ENCODE results near the gene CCDC43. TPM values are rescaled to one million over a fixed set of nuclear protein-coding genes. Genes with fewer than 3 reads are reported as not detected.

CCDC43 gene
- total and polyA plus RNA-seq, 8 donors, result 6.7 to 9.9 (median 9.0) TPM

- intact Hi-C loops (cut with DNase I), result no loop called here
- H3K4me3 ChIP-seq, result no peak overlapping the region
- H3K27me3 ChIP-seq, result peaks cover 0 to 3% (median 0%) of the 10 kb centered on the region in 4 donors
- H3K36me3 ChIP-seq, result no peaks in the 10 kb centered on the region
- no peak for ATAC-seq
- no peak for DNase-seq
- H3K9me3 ChIP-seq, result no peaks in the 10 kb centered on the region
- no peaks in the 10 kb centered on the region for H3K4me1 ChIP-seq
- no peak overlapping the region for H3K27ac ChIP-seq
- no peak for FAIRE-seq
- no peak for TF ChIP-seq CTCF (IDR thresholded peaks at IDR 0.05)
- WGBS, 2 donors, result 42 to 62% methylated on average over 2 of the region's 2 CpGs
These were observed 40.6 kb downstream of the CCDC43 start for GRCh38 chr17:44648963-44649362.

DNA sequence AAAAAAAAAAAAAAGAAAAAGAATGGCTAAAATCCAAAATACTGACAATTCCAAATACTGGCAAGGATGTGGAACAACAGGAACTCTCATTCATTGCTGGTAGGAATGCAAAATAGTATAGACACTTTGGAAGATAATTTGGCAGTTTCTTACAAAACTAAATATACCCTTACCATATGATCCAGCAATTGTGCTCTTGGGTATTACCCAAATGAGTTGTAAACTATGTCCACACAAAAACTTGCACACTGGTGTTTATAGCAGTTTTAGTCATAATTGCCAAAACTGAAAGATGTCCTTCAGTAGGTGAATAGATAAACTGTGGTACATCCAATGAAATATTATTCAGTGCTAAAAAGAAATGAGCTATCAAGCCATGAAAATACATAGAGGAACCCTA is 41.8 kb downstream of the CCDC43 start:
- ATAC-seq (no peak), DNase-seq (no peak), FAIRE-seq (no peak)
- no peak for TF ChIP-seq CTCF (IDR thresholded peaks at IDR 0.05)
- intact Hi-C loops (cut with DNase I), result no loop called here
- Histone ChIP-seq H3K9me3 (no peaks in the 10 kb centered on the region), H3K36me3 (no peaks in the 10 kb centered on the region), H3K4me1 (no peaks in the 10 kb centered on the region), H3K27ac (no peak overlapping the region), H3K27me3 (no peaks in the 10 kb centered on the region), H3K4me3 (no peak overlapping the region)

DNA sequence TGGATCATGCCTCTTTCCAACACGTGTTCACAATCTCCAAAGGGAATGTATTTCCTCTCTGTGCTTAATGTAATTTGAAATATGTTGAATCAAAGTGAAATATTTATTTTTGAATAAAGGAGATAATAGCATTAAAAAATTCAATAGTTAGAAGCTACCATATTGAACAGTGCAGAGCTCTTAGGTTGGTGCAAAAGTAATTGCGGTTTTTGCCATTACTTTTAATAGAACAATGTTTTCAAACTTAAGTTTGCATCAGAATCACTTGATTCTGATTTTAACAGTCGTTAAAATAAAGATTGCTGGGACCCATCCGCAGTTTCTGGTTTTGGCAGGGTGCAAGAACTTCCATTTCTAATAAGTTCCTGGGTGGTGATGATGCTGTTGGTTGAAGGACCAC is 43.3 kb downstream of the CCDC43 start:
- intact Hi-C loops (cut with DNase I), result no loop called here
- TF ChIP-seq CTCF (IDR thresholded peaks at IDR 0.05), result no peak
- Histone ChIP-seq H3K27ac (no peak overlapping the region), H3K27me3 (no peaks in the 10 kb centered on the region), H3K36me3 (no peaks in the 10 kb centered on the region), H3K4me1 (no peaks in the 10 kb centered on the region), H3K4me3 (no peak overlapping the region), H3K9me3 (no peaks in the 10 kb centered on the region)
- ATAC-seq (no peak), FAIRE-seq (no peak), DNase-seq (no peak)
- 64 to 74% methylated on average over 4 of the region's 4 CpGs for WGBS, 2 donors

DNA sequence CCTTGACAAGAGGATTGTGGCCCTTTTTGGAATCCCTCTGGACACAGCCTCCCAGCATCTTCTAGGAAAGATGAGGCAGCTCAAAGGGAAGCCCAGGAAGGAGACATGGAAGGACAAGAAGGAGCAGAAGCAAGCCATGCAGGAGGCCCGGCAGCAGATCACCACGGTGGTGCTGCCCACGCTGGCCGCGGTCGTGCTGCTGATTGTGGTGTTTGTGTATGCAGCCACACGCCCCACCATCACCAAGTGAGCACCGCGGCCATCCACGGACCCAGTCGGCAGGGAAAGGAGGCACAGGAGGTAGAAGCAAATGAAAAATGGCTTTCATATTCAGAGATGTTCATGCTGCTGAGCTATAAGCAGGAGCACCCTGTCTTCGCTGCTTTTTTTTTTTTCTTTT is 44.2 kb downstream of the CCDC43 start:
- no peak for TF ChIP-seq CTCF (IDR thresholded peaks at IDR 0.05)
- no peak for ATAC-seq
- H3K36me3 ChIP-seq, result no peaks in the 10 kb centered on the region
- H3K27me3 ChIP-seq, result no peaks in the 10 kb centered on the region
- no peak overlapping the region for H3K27ac ChIP-seq
- FAIRE-seq, result no peak
- no peak overlapping the region for H3K4me3 ChIP-seq
- 64 to 76% methylated on average over 12 of the region's 12 CpGs for WGBS, 2 donors
- no peak for DNase-seq
- intact Hi-C loops (cut with DNase I), result no loop called here
- H3K4me1 ChIP-seq, result no peaks in the 10 kb centered on the region
- H3K9me3 ChIP-seq, result no peaks in the 10 kb centered on the region

DNA sequence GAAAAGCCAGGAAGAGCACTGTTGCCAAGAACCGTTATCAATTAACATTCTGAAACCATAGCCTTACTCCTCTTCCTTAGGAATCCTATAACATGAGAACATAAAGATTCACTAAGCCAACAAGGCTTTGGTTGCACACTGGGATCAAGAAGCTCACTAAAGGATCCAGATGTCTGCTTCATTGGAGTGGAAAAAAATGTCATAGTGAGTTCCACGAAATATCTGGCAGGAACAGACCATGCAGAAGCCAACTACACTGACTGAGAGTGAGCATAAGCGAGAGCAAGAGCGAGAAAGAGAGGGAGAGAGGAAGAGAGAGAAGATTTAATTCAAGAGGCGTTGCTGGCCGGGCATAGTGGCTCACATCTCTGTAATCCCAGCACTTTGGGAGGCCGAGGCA is 46.7 kb downstream of the CCDC43 start:
- Histone ChIP-seq H3K9me3 (no peaks in the 10 kb centered on the region), H3K36me3 (no peaks in the 10 kb centered on the region), H3K4me1 (no peaks in the 10 kb centered on the region), H3K4me3 (no peak overlapping the region), H3K27me3 (no peaks in the 10 kb centered on the region), H3K27ac (no peak overlapping the region)
- FAIRE-seq (no peak), DNase-seq (no peak), ATAC-seq (no peak)
- 51 to 59% methylated on average over 7 of the region's 7 CpGs for WGBS, 2 donors
- no peak for TF ChIP-seq CTCF (IDR thresholded peaks at IDR 0.05)
- intact Hi-C loops (cut with DNase I), result no loop called here

Data from pancreas (tissue), 10 donors.